Thyroid gland (tissue), 4 donors: ENCODE measurements around the gene ZNF14. TPM values are rescaled to one million over a fixed set of nuclear protein-coding genes. Genes with fewer than 3 reads are reported as not detected.
"Not testable (repeated sequence)": the region's sequence is repeated elsewhere in the genome, so short reads cannot be mapped to it uniquely, and the experiment has no call there.

Experiments used
- DNase-seq, 2 donors: peaks; one replicate each; pipeline ENCODE4 v3.0.0-alpha.2; 2019
- H3K27ac ChIP-seq, 3 donors: fragments of 200-600 bp; sonication (generic); 1 replicate in 2 of 3; 2 replicates in 1 of 3; pipeline ENCODE4 v1.5.1; 2016 to 2019; ENCODE audit warnings: mild to moderate bottlenecking in 1 of 3, moderate library complexity in 1 of 3
- H3K27me3 ChIP-seq: fragments of 200-600 bp; sonication (generic); one replicate; pipeline ENCODE4 v1.5.1; 2019
- H3K36me3 ChIP-seq, 2 donors: fragments of 200-600 bp; sonication (generic); one replicate each; pipeline ENCODE4 v1.5.1; 2016 to 2019
- H3K4me1 ChIP-seq, 2 donors: fragments of 200-600 bp; sonication (generic); one replicate each; pipeline ENCODE4 v1.5.1; 2017 to 2019
- H3K4me3 ChIP-seq, 3 donors: fragments of 200-600 bp; sonication (generic); replicated peaks in 1 of 3; 1 replicate in 2 of 3; 2 replicates in 1 of 3; pipeline ENCODE4 v1.5.1; 2016; ENCODE audit warnings: mild to moderate bottlenecking in 1 of 3
- H3K9me3 ChIP-seq: fragments of 200-600 bp; sonication (generic); one replicate; pipeline ENCODE4 v1.5.1; 2017
- POLR2A ChIP-seq, 2 donors: fragments of 450-650 bp; IDR thresholded peaks; one replicate each; pipeline ENCODE4 v1.6.1; 2017; ENCODE audit warnings: antibody characterized with exemption in 2 of 2, mild to moderate bottlenecking in 2 of 2, moderate library complexity in 1 of 2
- WGBS, 2 donors: methylation state at CpG; one replicate each; pipeline ENCODE4 v1.1.5; 2017; 5-methylcytosine and 5-hydroxymethylcytosine counted together
- intact Hi-C: fragments of 100-400 bp; cut with DNase I; formaldehyde crosslinking; loops from one replicate; pipeline ENCODE4 v1.15.1; 2023
- total RNA-seq, 4 donors: library from RNA; depleted of rRNA; stranded (reverse); fragments of >200 nt; gene quantifications; one replicate each; pipeline ENCODE4 v1.2.3, GENCODE V29; 2016
- TF ChIP-seq, protein P1 (sequence below), 6 experiments: fragments of 200-600 bp in 3 of 6; fragments of 450-650 bp in 3 of 6; sonication (generic) in 3 of 6; IDR thresholded peaks; one replicate each; pipeline ENCODE4 v1.5.1; 2016 to 2019; ENCODE audit warnings: antibody characterized with exemption in 6 of 6, mild to moderate bottlenecking in 2 of 6, inconsistent platforms in 1 of 6, moderate library complexity in 1 of 6

The ZNF14 gene
- total RNA-seq, 4 donors from 2014 or later: 13.8 to 21.1 (median 17.7) TPM

DNA sequence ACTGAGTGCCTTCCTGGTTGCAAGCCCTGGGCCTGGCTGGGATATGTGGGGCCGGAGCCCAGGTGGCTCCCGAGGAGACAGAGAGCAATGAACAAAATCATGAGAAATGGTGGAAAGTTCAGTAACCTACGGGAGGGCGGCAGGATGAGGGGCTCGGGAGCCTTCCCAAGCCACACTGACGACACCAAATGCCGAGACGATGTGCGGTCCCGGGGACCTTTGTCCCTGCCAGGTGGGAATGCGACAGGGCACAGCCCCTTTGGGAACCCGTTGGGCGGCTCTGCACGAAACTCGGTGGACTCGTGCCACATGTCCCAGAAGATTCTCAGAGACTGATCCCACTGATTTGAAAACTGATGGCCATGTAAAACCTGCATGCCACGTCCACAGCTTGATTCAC is 11.7 kb upstream of the ZNF14 start:
- H3K27ac ChIP-seq: no peak overlapping the region
- no peaks in the 10 kb centered on the region for H3K36me3 ChIP-seq
- H3K9me3 ChIP-seq: no peaks in the 10 kb centered on the region
- DNase-seq: no peak
- WGBS, 2 donors: 91% methylated on average over 12 to 17 of the region's 17 CpGs
- no peak overlapping the region for H3K4me3 ChIP-seq
- H3K4me1 ChIP-seq: no peaks in the 10 kb centered on the region
- TF ChIP-seq, protein P1, sequence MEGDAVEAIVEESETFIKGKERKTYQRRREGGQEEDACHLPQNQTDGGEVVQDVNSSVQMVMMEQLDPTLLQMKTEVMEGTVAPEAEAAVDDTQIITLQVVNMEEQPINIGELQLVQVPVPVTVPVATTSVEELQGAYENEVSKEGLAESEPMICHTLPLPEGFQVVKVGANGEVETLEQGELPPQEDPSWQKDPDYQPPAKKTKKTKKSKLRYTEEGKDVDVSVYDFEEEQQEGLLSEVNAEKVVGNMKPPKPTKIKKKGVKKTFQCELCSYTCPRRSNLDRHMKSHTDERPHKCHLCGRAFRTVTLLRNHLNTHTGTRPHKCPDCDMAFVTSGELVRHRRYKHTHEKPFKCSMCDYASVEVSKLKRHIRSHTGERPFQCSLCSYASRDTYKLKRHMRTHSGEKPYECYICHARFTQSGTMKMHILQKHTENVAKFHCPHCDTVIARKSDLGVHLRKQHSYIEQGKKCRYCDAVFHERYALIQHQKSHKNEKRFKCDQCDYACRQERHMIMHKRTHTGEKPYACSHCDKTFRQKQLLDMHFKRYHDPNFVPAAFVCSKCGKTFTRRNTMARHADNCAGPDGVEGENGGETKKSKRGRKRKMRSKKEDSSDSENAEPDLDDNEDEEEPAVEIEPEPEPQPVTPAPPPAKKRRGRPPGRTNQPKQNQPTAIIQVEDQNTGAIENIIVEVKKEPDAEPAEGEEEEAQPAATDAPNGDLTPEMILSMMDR (IDR thresholded peaks at IDR 0.05): no peak
- no peak for TF ChIP-seq POLR2A (IDR thresholded peaks at IDR 0.05)
- intact Hi-C loops: no loop called here
- no peaks in the 10 kb centered on the region for H3K27me3 ChIP-seq

DNA sequence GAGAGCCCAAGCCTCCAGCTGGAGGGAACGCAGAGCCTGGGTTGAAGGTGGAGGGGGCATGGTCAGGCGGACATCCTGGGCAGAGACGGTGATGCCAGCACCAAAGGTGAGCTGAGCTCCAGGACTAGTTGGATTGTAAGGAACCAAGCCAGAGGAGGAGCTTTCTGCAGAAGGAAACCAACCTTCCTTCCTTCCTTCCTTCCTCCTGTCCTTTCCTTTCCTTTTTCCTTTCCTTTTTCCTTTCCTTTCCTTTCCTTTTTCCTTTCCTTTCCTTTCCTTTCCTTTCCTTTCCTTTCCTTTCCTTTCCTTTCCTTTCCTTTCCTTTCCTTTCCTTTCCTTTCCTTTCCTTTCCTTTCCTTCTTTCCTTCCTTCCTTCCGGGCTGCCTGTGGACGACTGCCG is 11.0 kb upstream of the ZNF14 start:
- H3K27me3 ChIP-seq, H3K36me3 ChIP-seq, DNase-seq, H3K4me1 ChIP-seq, intact Hi-C loops, H3K27ac ChIP-seq, H3K4me3 ChIP-seq, H3K9me3 ChIP-seq: not testable (repeated sequence)
- WGBS, 2 donors: 82 to 87% methylated on average over 5 to 6 of the region's 6 CpGs

GRCh38 chr19:19743176-19743575 is 10.3 kb upstream of the ZNF14 start:
- no peak overlapping the region for H3K4me3 ChIP-seq
- 86% methylated on average over 6 of the region's 6 CpGs for WGBS, 2 donors
- no peaks in the 10 kb centered on the region for H3K27me3 ChIP-seq
- intact Hi-C loops: no loop called here
- DNase-seq: no peak
- no peak for TF ChIP-seq POLR2A (IDR thresholded peaks at IDR 0.05)
- TF ChIP-seq, protein P1 (IDR thresholded peaks at IDR 0.05): no peak
- H3K36me3 ChIP-seq: no peaks in the 10 kb centered on the region
- H3K27ac ChIP-seq: no peak overlapping the region
- H3K4me1 ChIP-seq: no peaks in the 10 kb centered on the region
- H3K9me3 ChIP-seq: no peaks in the 10 kb centered on the region

- TF ChIP-seq, protein P1 (IDR thresholded peaks at IDR 0.05): no peak
- TF ChIP-seq POLR2A (IDR thresholded peaks at IDR 0.05): no peak
- Histone ChIP-seq H3K9me3 (no peaks in the 10 kb centered on the region), H3K27ac (no peak overlapping the region), H3K4me3 (no peak overlapping the region), H3K36me3 (no peaks in the 10 kb centered on the region), H3K27me3 (no peaks in the 10 kb centered on the region), H3K4me1 (no peaks in the 10 kb centered on the region)
- no peak for DNase-seq
- intact Hi-C loops: no loop called here
- WGBS, 2 donors: 71 to 85% methylated on average over 4 to 9 of the region's 9 CpGs
These were observed 9.9 kb upstream of the ZNF14 start for GRCh38 chr19:19742773-19743172.

GRCh38 chr19:19741184-19741583 is 8.3 kb upstream of the ZNF14 start:
- H3K9me3 ChIP-seq: no peaks in the 10 kb centered on the region
- H3K4me3 ChIP-seq: no peak overlapping the region
- H3K36me3 ChIP-seq: no peaks in the 10 kb centered on the region
- whole genome bisulfite sequencing, 2 donors: 82 to 86% methylated on average over 7 of the region's 7 CpGs
- intact Hi-C loops: no loop called here
- no peak for DNase-seq
- TF ChIP-seq POLR2A (IDR thresholded peaks at IDR 0.05): no peak
- TF ChIP-seq, protein P1 (IDR thresholded peaks at IDR 0.05): no peak
- no peaks in the 10 kb centered on the region for H3K27me3 ChIP-seq
- H3K27ac ChIP-seq: no peak overlapping the region
- H3K4me1 ChIP-seq: no peaks in the 10 kb centered on the region

GRCh38 chr19:19740755-19741154 is 7.8 kb upstream of the ZNF14 start:
- intact Hi-C loops: no loop called here
- TF ChIP-seq POLR2A (IDR thresholded peaks at IDR 0.05): no peak
- TF ChIP-seq, protein P1 (IDR thresholded peaks at IDR 0.05): no peak

More at GRCh38 chr19:19740755-19741154, 7.8 kb upstream of the ZNF14 start:
- Histone ChIP-seq H3K27me3 (no peaks in the 10 kb centered on the region), H3K4me3 (no peak overlapping the region), H3K27ac (no peak overlapping the region), H3K36me3 (no peaks in the 10 kb centered on the region), H3K4me1 (no peaks in the 10 kb centered on the region), H3K9me3 (no peaks in the 10 kb centered on the region)
- WGBS, 2 donors: 84 to 93% methylated on average over 5 to 17 of the region's 18 CpGs
- DNase-seq: no peak
